Loucy (cell line): ENCODE data around the gene LPCAT2.

ENCODE experiments used
- CTCF ChIP-seq: fragments of 200-600 bp; sonication (generic); conservative IDR thresholded peaks from 2 replicates; pipeline ENCODE4 v1.5.1; 2014; ENCODE audit warnings: mild to moderate bottlenecking, antibody characterized with exemption, low read length
- EZH2phosphoT487 ChIP-seq: fragments of 200-600 bp; IDR thresholded peaks from 2 replicates; pipeline ENCODE4 v1.6.1; 2018; ENCODE audit warnings: antibody characterized with exemption, mild to moderate bottlenecking, moderate library complexity, borderline replicate concordance

DNA sequence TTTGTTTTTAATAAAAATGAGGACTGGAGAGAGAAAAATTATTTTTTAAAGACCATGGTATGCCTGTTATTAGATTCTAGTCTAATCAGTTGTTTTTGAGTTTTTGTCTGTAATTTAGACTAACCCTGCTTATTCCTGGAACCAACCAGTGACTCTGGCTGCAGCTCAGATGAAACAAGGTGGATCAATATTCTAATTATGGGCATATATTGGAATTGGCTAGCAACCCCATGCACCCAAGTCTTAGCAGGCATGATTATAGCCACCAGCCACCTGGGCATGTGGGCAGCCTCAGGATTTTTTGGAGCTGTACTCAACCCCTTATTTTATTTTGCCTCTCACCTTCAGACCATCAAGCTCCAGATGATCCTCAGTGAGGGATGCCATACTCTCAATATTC is 125.3 kb downstream of the LPCAT2 start:
- TF ChIP-seq EZH2phosphoT487 (no peak), CTCF (no peak)
